Effector CD8-positive, alpha-beta T cell (primary cell): ENCODE data around the gene SPATA6.
A peak's percentile ranks its signal among the peaks of the same experiment; 100 is the strongest.
"Not testable (repeated sequence)": the region's sequence is repeated elsewhere in the genome, so short reads cannot be mapped to it uniquely, and the experiment has no call there.

Experiments used
- DNase-seq: peaks from one replicate; lab custom pipeline; 2025; lab: John Stamatoyannopoulos, UW
- total RNA-seq, 4 experiments: gene quantifications; one replicate each; lab custom pipeline; 2026; lab: John Stamatoyannopoulos, UW

The SPATA6 gene
- total RNA-seq = 0.88 to 3.1 (median 1.6) reads per million in 4 experiments

DNA sequence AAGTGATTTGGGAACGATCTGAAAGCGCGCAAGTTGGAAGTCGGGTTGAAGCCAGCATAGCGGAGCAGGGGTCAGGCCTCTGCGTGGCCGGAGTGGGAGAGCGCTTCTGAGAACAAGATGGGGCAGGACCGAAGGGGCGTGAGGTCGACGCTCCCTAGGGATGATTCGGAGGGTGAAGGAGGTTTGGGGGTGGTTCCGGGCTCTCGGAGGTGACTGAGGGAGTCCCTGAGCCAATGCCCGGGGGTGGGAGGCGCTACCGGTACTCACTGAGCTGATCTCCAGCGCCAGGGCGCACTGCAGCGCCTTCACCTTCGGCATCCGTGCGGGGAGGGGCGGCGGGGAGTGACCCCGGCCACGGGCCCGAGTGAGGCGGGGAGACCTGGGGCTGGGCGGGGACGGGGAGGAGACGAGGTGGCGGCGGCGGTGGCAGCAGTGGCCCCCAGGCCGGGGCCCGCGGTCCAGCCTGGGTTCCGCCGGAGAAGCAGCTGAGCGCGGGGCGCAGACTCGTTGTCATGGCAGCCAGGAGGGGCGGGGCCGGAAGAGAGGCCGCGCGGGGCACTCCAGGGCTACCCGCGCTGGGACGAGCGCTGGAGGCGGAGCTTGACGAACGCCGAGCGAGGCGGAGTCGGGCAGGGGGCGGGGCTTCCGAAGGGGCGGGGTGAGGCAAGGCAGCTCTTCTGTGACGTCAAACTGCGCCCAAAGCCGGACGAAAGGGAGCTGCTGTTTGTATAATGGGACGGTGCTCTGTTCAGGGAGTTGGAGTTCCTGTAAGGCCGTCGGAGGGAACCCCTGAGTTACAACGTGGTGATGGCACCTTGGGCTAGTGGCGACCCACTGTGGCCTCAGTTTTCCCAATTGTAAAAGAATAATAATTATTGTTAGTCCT, at the start of gene SPATA6:
TSS of gene SPATA6 (minus strand) at position 514 of the 886 bp plus-strand sequence. CDS start at position 318, 196 bp downstream.
- peak; percentile 94 for DNase-seq

DNA sequence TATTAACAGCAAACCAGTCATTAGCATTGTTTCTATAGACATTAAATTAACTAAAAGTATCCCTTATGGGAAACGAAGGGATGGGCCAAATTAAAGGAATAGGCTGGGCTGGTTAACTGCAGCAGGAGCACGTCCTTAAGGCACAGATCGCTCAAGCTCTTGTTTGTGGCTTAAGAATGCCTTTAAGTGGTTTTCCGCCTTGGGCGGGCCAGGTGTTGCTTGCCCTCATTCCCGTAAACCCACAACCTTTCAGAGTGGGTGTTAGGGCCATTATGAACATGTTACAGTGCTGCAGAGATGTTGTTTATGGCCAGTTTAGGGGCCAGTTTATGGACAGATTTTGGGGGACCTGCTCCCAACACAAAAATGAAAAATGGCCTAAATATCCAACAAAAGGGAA, 47.9 kb upstream of the SPATA6 start:
- not testable (repeated sequence) for DNase-seq

DNA sequence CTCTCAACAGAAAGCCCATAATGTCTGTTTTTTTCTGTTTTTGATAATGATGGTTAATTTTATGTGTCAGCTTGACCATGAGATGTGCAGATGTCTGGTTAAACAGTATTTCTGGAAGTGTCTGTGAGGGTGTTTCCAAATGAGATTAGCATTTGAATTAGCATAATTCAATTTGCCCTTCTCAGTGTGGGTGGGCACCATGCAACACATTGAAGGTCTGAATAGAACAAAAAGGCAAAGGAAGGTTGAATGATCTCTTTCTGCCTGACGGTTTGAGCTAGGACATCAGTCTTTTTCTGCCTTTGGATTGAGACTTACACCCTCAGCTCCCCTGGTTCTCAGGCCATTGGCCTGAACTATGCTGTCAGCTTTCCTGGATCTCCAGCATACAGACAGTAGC, 34.9 kb upstream of the SPATA6 start:
- DNase-seq = no peak

DNA sequence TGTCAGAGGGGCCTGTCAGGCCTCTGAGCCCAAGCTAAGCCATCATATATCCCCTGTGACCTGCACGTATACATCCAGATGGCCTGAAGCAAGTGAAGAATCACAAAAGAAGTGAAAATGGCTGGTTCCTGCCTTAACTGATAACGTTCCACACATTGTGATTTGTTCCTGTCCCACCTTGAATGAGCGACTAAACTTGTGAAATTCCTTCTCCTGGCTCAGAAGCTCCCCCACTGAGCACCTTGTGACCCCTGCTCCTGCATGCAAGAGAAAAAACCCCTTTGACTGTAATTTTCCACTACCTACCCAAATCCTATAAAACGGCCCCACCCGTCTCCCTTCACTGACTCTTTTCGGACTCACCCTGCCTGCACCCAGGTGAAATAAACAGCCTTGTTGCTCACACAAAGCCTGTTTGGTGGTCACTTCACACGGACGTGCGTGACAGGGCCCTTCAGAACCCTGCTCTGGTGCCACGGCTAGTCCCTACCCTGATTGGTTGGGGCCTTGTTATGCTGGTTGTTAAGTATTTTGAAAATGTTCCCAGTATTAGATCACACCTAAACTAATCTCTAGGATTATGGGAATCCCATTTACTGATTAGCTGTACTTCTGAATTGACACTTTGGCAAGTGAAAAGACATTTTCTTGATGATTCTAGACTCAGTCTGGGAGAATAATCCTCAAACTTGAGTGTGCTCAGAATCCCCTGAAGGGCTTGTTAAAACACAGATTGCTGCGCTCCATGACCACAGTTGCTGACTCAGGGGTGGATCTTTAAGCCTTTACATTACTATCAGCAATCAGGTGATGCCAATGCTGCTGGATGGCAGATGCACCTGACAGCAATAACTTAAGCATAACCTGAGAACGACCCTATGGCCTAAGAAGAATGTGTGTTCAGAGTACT, 28.8 kb upstream of the SPATA6 start:
- DNase-seq = no peak

DNA sequence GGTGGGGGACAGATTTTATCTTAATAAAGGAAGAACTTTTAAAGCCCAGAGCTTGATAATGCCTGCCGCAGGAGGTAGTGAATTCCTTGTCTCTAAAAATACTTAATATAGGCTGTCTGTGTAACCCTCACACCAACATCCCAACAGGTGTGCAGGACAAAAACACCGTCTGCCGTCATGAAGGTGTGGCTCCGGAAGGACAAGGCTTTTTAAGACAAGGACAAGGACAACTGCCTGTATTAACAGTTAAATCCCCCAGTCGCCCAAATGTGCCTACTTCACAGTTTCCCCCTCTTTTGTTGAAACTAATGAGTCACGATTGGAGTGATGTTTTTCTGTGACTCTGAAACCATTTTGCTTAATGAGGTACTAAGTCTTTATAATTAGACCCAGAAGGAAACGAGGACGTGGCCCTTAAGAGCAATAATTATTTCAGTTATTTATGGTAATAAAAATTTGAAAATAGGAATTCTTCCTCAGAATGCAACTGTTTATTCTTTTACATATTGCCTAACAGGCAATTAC, 27.3 kb upstream of the SPATA6 start:
- DNase-seq = no peak

- DNase-seq = peak; percentile 49
Observed at GRCh38 chr1:48498096-48498791, 26.2 kb upstream of the SPATA6 start.

DNA sequence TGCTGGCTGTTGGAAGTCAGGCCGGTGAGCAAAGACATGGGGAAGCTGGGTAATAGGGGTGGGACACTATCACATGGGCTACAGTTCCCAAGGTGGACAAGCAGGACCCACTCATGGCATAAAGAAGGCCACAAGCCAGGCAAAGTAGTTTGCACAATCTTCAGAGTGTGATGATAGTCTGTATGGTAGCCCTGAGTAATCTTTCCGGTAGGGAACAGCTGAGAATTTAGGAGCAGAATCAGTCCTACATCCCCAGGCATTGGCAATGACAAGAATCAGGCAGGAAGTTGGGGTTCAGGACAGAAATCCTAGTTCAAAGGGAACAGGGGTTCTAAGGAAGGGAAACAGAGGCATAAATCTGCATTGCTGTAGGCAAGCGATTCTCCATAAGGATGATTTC, 23.9 kb upstream of the SPATA6 start:
- no peak for DNase-seq

DNA sequence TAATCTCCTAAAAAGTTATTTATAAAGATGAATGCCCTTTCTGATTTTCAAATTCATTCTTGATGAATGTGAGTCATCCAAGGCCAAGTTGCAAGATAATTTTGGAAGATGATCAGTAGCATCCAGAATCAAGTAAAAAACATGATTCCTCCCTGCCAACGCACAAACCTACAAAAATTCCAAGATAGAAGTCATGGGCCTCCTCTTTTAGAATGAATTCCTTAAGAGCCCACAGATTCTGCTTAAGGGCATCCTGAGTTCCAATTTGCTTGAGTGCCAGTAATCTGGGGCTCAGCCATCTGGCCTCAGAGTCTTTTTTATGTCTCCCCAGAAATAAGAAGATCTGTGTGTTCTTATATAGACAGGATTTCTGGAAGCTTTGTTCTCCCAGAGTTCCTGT, 23.2 kb upstream of the SPATA6 start:
- DNase-seq = no peak

DNA sequence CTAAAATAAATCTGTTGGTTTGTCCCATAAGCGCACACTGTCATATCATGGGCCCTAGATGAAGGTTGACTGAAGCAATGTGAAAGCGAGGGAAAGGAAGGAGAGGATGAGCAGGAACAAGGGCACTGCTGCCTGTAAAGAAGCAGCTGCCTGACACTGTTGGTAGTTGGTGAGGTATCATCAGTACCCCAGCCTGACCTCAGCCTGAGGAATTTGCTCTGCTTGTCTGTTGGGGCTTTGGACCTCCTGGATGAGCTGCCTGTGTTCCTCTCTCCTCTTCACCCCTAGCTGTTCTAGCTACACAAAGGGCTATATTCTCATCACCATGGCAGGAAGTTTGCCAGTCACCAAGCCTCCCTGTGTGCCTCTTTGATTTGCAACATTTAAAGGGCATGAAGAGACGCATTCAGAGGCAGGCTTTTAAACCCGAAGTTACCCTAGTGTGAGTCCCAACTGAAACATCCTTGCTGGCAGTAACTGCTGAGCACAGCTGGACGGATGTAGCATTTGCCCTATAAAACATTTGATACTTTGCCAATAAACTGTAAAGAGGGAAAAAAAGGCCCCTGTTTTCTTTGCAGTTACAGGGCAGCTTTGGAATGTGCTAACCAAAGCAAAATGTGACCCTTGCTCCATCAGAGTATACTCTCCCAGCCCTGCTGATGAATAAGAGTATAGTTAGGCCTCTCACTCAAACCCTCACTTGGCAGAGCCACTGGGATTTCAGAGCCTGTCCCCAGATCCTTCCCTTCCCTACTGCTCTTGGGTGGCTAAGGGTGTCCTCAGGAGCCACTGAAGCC, 22.2 kb upstream of the SPATA6 start:
- no peak for DNase-seq

GRCh38 chr1:48493041-48493440, 21.0 kb upstream of the SPATA6 start:
- no peak for DNase-seq

- DNase-seq = no peak
Observed at GRCh38 chr1:48492392-48492791, 20.4 kb upstream of the SPATA6 start.

DNA sequence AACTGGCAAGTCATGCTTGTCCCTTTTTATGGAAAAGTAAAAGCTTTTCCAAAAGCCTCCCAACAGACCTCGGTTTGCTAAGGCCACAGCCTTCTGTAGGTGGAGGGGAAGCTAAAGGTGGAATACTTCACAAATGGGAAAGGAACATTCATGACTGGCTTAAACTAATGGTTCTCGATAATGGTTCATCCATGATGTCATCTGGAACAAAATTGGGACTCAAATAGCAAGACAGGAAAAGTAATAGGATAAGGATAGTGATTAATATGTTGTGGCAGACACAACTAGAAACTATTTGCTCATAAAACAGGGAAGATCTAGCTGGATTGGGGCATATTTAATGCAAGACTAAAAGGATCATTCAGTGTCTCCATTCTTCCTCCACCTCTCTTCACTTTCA, 16.7 kb upstream of the SPATA6 start:
- DNase-seq = no peak

- DNase-seq = no peak
Observed at GRCh38 chr1:48480504-48480903, 8.5 kb upstream of the SPATA6 start.

DNA sequence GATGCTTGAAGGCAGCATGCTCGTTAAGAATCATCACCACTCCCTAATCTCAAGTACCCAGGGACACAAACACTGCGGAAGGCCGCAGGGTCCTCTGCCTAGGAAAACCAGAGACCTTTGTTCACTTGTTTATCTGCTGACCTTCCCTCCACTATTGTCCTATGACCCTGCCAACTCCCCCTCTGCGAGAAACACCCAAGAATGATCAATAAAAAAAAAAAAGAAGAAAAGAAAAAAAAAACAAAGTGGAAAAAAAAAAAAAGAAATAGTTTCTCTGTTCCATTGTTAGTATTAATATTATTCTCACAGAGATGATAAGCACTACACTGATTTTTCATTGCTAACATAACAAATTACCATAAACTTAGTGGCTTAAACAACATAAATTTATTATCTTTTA, 8.0 kb upstream of the SPATA6 start:
- not testable (repeated sequence) for DNase-seq

DNA sequence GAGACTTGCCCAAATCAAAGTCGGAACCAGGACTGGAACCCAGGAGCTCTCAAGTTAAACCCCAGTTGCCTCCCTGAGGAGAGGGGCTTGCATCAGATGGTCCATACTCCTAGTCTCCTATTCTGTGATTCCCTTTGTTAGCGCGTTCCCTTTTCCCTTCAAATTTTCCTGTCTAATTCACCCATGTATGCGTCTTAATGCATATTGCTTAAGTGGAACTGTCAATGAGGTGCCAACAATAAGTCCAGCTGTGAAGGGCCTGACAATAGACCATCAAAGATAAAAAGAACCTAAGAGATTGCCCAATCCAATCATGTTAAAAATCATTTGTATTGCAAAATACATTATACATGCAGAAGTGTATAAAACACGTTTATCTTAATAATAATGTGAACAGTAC, 634 bp upstream of the SPATA6 start:
- DNase-seq = no peak

DNA sequence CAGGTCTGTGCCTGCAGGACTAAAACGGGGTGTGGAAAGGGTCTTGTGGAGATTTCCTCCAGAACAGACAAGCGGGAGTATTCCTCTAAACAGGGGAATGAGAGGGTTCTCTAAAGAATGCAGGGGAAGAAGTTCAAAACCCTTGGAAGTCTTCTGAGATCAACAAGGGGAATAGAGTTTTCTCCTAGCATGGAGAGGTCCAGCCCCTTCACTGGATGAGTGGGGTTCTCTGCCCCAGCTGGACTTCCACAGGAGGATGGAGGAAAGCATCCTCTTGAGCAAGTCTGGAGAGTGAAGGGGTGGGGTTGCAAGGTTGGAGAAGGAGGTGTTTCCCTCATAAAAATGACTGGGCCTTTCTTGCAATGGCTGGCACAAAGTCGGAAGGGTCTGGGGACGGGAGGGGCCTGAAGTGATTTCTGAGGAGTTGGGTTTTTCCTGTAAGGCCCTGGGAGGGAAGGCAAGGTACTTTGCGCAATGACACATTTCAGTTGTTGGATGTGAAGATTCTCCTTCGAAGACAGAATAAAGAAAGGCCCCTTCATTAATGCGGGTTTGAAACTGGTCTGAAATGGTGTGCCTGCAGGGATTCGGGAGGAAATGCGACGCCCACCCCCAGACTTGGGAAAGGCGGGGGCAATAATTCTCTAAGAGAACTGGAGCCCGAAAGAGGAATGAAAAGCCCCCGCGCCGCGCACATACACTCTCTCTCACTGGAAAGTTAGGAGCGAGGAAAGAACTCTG, 884 bp downstream of the SPATA6 start:
- no peak for DNase-seq

GRCh38 chr1:48470481-48470855, 1.5 kb downstream of the SPATA6 start:
- no peak for DNase-seq

- no peak for DNase-seq
Observed at GRCh38 chr1:48469616-48470480, 2.2 kb downstream of the SPATA6 start.

DNA sequence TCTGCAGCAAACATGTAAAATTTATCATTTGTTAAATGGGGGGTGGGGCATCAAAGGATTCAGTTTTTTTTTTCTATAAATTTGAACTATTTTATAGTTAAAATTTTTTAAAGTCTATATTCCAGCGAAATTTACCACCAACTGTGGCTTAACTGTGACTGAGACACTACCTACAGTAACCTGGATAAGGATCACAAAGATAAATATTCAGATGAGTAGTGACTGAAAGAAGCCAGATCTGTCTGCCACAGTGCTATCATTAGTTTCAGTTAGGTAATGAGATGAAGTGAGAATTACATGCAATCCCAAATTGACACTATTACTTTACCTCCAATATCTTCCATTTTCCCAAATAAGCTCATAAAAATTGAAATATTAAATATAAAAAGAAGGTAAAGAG, 5.4 kb downstream of the SPATA6 start:
- no peak for DNase-seq
